Thoracic aorta (tissue), 2 donors: ENCODE data around the gene IL18RAP. TPM values are rescaled to one million over a fixed set of nuclear protein-coding genes. Genes with fewer than 3 reads are reported as not detected.

ENCODE experiments used
- ATAC-seq: fragments of 150-250 bp; one replicate; pipeline ENCODE4 v1.8.0; 2017; ENCODE audit warnings: low read depth; ENCODE audit not compliant: insufficient number of reproducible peaks, low FRiP score
- DNase-seq: peaks from one replicate; pipeline ENCODE4 v3.0.0-alpha.2; 2020; ENCODE audit warnings: low spot score
- H3K27ac ChIP-seq, 2 donors: fragments of 200-600 bp; sonication (generic); 1 replicate in 1 of 2; 2 replicates in 1 of 2; pipeline ENCODE4 v1.5.1; 2016; ENCODE audit warnings: mild to moderate bottlenecking in 2 of 2, moderate library complexity in 2 of 2
- H3K27me3 ChIP-seq: fragments of 200-600 bp; sonication (generic); replicated peaks from 2 replicates; pipeline ENCODE4 v1.6.0; 2016; ENCODE audit warnings: mild to moderate bottlenecking; ENCODE audit not compliant: insufficient read depth
- H3K36me3 ChIP-seq: fragments of 200-600 bp; sonication (generic); one replicate; pipeline ENCODE4 v1.5.1; 2016
- H3K4me1 ChIP-seq, 2 donors: fragments of 200-600 bp; sonication (generic); 1 replicate in 1 of 2; 2 replicates in 1 of 2; pipeline versions ENCODE4 v1.5.1 to v1.6.0; 2016; ENCODE audit warnings: low read depth in 2 of 2, mild to moderate bottlenecking in 1 of 2; ENCODE audit not compliant: control insufficient read depth in 1 of 2
- H3K4me3 ChIP-seq: fragments of 200-600 bp; sonication (generic); 2 replicates; pipeline ENCODE4 v1.5.1; 2016; ENCODE audit warnings: mild to moderate bottlenecking
- H3K9me3 ChIP-seq: fragments of 200-600 bp; sonication (generic); 2 replicates; pipeline ENCODE4 v1.5.1; 2016
- CTCF ChIP-seq: fragments of 200-600 bp; sonication (generic); IDR thresholded peaks from one replicate; pipeline ENCODE4 v1.5.1; 2019; ENCODE audit warnings: antibody characterized with exemption
- total RNA-seq, 2 donors: library from RNA; depleted of rRNA; stranded (reverse); fragments of >200 nt; gene quantifications; one replicate each; pipeline versions ENCODE4 v1.1.0 to v1.2.3, GENCODE V29; 2016

The IL18RAP gene
- total RNA-seq, 2 donors from 2014 or later = 1.4 to 32.1 TPM

DNA sequence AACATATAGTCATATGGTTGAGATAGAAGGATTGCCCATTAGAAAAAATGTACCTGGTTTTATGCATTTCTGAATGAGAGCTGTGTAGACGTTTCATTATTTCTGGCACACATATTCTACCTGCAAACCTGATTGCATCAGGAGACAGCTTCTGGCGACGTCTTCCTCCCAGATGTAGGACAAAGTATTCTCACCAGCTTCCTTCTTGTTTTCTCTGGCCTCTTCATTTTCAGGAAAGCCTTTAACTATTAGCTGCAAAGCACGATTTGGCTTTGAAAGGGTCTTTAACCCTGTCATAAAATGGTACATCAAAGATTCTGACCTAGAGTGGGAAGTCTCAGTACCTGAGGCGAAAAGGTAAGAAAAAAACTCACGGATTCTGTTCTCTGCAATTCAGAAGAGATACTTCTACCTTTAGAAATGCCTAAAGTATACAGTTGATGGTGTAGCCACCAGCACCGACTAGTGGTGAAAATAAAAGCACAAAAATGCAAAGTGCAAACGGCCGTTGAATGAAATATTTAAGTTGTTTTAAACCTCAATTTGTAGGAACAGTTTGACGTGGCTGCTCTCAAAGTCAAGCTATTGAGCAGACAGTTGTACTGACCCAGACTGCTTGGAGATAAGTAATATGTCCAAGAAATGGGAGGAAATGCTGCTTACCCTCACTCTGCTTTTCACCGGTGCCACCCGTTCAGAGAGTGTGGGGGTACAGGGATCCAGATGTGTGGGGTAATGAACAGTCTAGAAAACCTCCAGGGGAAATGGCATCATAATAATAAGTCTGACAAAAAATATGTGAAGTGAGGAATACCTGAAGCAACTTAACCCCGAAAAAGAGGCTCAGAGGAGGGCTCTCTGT is 20.2 kb downstream of the IL18RAP start:
- ATAC-seq (no peak), DNase-seq (no peak)
- H3K9me3 ChIP-seq = no peaks in the 10 kb centered on the region
- H3K4me1 ChIP-seq = no peaks in the 10 kb centered on the region
- H3K27me3 ChIP-seq = no peaks in the 10 kb centered on the region
- H3K36me3 ChIP-seq = no peaks in the 10 kb centered on the region
- peak; percentile 57 for TF ChIP-seq CTCF
- H3K4me3 ChIP-seq = no peak overlapping the region
- H3K27ac ChIP-seq = no peak overlapping the region

DNA sequence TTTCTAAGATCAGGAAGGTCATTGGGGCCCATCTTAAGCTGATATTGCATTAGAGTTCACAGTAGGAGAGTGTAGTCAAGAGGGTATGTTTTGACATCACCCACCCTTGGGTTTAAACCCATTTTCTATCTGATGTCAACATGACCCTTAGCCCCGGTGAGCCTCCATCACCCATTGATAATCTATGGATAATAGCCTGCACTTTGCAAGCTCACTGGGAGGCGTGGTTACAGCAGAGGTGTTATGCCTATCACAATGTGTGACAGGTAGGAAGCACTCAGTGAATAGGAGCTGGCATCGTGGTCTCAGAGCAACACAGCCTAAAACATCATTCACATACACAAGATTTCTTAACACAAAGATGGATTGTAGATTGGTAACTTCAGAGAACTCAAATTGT is 21.3 kb downstream of the IL18RAP start:
- Histone ChIP-seq H3K4me3 (no peak overlapping the region), H3K9me3 (no peaks in the 10 kb centered on the region), H3K4me1 (no peaks in the 10 kb centered on the region), H3K27ac (no peak overlapping the region), H3K36me3 (no peaks in the 10 kb centered on the region), H3K27me3 (no peaks in the 10 kb centered on the region)
- DNase-seq = no peak
- ATAC-seq = no peak
- no peak for TF ChIP-seq CTCF

GRCh38 chr2:102446936-102447335 is 24.0 kb downstream of the IL18RAP start:
- H3K36me3 ChIP-seq = no peaks in the 10 kb centered on the region
- no peak for ATAC-seq

GRCh38 chr2:102449370-102449974 is 26.5 kb downstream of the IL18RAP start:
- Histone ChIP-seq H3K4me3 (no peak overlapping the region), H3K36me3 (no peaks in the 10 kb centered on the region), H3K27ac (no peak overlapping the region), H3K27me3 (no peaks in the 10 kb centered on the region), H3K9me3 (no peaks in the 10 kb centered on the region), H3K4me1 (no peaks in the 10 kb centered on the region)
- DNase-seq = no peak
- no peak for ATAC-seq
- TF ChIP-seq CTCF = peak; percentile 54

More at GRCh38 chr2:102446936-102447335, 24.0 kb downstream of the IL18RAP start:
- Histone ChIP-seq H3K27ac (no peak overlapping the region), H3K4me3 (no peak overlapping the region), H3K9me3 (no peaks in the 10 kb centered on the region), H3K27me3 (no peaks in the 10 kb centered on the region), H3K4me1 (no peaks in the 10 kb centered on the region)
- no peak for DNase-seq
- no peak for TF ChIP-seq CTCF

DNA sequence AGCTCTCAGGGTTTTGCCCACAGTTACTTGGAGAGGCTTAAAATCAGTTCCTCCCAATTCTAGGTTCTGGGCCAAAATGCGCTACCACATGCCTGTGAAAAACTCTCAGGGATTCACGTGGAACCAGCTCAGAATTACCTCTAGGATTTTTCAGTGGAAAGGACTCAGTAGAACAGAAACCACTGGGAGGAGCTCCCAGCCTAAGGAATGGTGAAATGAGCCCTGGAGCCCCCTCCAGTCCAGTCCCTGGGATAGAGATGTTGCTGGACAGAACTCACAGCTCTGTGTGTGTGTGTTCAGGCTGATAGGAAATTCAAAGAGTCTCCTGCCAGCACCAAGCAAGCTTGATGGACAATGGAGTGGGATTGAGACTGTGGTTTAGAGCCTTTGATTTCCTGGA is 29.0 kb downstream of the IL18RAP start:
- ATAC-seq (no peak), DNase-seq (no peak)
- no peaks in the 10 kb centered on the region for H3K9me3 ChIP-seq

More for the DNA sequence above, 29.0 kb downstream of the IL18RAP start:
- no peak for TF ChIP-seq CTCF
- Histone ChIP-seq H3K4me1 (no peaks in the 10 kb centered on the region), H3K36me3 (no peaks in the 10 kb centered on the region), H3K27ac (no peak overlapping the region), H3K27me3 (no peaks in the 10 kb centered on the region), H3K4me3 (no peak overlapping the region)
